Heart left ventricle (tissue), 13 donors: ENCODE measurements around the gene RAVER1.

ENCODE experiments used
- CTCF ChIP-seq, 12 donors: fragments of 200-600 bp; sonication (generic) in 4 of 12; IDR thresholded peaks; one replicate each; pipeline versions ENCODE4 v1.5.0 to v1.8.0; 2018 to 2022; ENCODE audit warnings: antibody characterized with exemption in 12 of 12, mild to moderate bottlenecking in 5 of 12
- POLR2A ChIP-seq, 2 donors: fragments of 450-650 bp; IDR thresholded peaks; one replicate each; pipeline ENCODE4 v1.6.1; 2017; ENCODE audit warnings: antibody characterized with exemption in 2 of 2, mild to moderate bottlenecking in 2 of 2, moderate library complexity in 2 of 2
- donor health status: ischemic (EF 13 %, LVEDD 7.1; RV severe dilation, severe dysfunction).
- donor health status: DM: no; HTN: yes; CAD: no.
- donor health status: DM: no; HTN: no; CAD: no.
- donor health status: ischemic (EF 25% LVEDD 6.9; RV normal size, moderate dysfunction).
- donor health status: ischemic (EF 25% LVEDD 5.7; RV mildly dilated, moderate dysfunction).
- donor health status: ischemic (EF 35%, LVEDD 5.7; RV mildly dilated, moderate dysfunction).
- donor health status: nonischemic (EF 11% LVEDD 7.7; RV severe dilation, severe dysfunction).
- donor health status: DM: yes; HTN: yes; CAD: no.
- donor health status: PGD.
- donor health status: ischemic (EF 29% LVEDD 5.4; RV normal size, mild dysfunction).
- donor health status: nonischemic (EF 23%, LVEDD 6.1; RV moderate dilation, normal function).

- TF ChIP-seq CTCF (IDR thresholded peaks at IDR 0.05) (no peak), POLR2A (IDR thresholded peaks at IDR 0.05) (no peak)
Observed at GRCh38 chr19:10374931-10375330, 41.6 kb upstream of the RAVER1 start.
